ENCODE data around the gene SFSWAP. TPM values are rescaled to one million over a fixed set of nuclear protein-coding genes. Genes with fewer than 3 reads are reported as not detected.

The SFSWAP gene
- total and polyA plus RNA-seq, 2 experiments from 2014 or later, result 21.4 to 25.1 TPM

DNA sequence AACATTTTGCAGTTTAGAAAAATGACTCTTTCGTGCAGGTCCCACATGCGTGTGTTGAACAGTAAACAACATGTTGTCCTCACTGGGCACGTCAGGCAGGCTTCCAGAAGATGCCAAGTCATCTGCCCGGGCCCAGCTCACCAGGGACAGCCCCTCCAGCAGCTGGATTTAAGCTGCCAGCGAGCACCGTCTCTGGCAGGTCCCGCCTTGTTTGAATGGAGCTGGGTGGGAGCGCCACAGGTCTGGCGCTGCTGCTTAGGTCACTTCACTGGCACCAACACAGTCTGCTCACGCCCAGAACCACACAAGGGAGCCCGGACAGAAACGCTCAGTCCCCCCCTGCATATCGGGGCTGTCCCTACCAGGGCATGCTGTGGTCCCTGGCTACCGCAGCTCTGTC is 84.2 kb downstream of the SFSWAP start:
- no peaks in the 10 kb centered on the region for H3K36me3 ChIP-seq (replicated peaks; ENCODE audit: insufficient read depth, low read depth)
- no peaks in the 10 kb centered on the region for H3K27me3 ChIP-seq
- TF ChIP-seq EZH2phosphoT487 (IDR thresholded peaks at IDR 0.05; ENCODE audit: low read depth, severe bottlenecking, unreplicated experiment) (no peak), EZH2 (IDR thresholded peaks at IDR 0.05; ENCODE audit: borderline replicate concordance) (no peak)
- TF ChIP-seq, protein P1, sequence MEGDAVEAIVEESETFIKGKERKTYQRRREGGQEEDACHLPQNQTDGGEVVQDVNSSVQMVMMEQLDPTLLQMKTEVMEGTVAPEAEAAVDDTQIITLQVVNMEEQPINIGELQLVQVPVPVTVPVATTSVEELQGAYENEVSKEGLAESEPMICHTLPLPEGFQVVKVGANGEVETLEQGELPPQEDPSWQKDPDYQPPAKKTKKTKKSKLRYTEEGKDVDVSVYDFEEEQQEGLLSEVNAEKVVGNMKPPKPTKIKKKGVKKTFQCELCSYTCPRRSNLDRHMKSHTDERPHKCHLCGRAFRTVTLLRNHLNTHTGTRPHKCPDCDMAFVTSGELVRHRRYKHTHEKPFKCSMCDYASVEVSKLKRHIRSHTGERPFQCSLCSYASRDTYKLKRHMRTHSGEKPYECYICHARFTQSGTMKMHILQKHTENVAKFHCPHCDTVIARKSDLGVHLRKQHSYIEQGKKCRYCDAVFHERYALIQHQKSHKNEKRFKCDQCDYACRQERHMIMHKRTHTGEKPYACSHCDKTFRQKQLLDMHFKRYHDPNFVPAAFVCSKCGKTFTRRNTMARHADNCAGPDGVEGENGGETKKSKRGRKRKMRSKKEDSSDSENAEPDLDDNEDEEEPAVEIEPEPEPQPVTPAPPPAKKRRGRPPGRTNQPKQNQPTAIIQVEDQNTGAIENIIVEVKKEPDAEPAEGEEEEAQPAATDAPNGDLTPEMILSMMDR (IDR thresholded peaks at IDR 0.05; ENCODE audit: poor library complexity), result no peak
- no peaks in the 10 kb centered on the region for H3K9me2 ChIP-seq (replicated peaks; ENCODE audit: insufficient read depth)
- no peak overlapping the region for H3K27ac ChIP-seq
- no peak for DNase-seq (ENCODE audit: low spot score)
- H3K79me2 ChIP-seq, result no peaks in the 10 kb centered on the region
- H3K4me3 ChIP-seq, result no peak overlapping the region
- H3K4me2 ChIP-seq, result no peak overlapping the region
- no peak overlapping the region for H2AFZ ChIP-seq
- no peaks in the 10 kb centered on the region for H3K4me1 ChIP-seq (ENCODE audit: insufficient read depth)
- H3K9me3 ChIP-seq (ENCODE audit: low read depth), result no peaks in the 10 kb centered on the region
- 94% methylated on average over 14 of the region's 14 CpGs for WGBS (ENCODE audit: low lambda C conversion rate, missing lambda C conversion rate)
- no peaks in the 10 kb centered on the region for H4K20me1 ChIP-seq (ENCODE audit: insufficient read depth, poor library complexity, severe bottlenecking)

DNA sequence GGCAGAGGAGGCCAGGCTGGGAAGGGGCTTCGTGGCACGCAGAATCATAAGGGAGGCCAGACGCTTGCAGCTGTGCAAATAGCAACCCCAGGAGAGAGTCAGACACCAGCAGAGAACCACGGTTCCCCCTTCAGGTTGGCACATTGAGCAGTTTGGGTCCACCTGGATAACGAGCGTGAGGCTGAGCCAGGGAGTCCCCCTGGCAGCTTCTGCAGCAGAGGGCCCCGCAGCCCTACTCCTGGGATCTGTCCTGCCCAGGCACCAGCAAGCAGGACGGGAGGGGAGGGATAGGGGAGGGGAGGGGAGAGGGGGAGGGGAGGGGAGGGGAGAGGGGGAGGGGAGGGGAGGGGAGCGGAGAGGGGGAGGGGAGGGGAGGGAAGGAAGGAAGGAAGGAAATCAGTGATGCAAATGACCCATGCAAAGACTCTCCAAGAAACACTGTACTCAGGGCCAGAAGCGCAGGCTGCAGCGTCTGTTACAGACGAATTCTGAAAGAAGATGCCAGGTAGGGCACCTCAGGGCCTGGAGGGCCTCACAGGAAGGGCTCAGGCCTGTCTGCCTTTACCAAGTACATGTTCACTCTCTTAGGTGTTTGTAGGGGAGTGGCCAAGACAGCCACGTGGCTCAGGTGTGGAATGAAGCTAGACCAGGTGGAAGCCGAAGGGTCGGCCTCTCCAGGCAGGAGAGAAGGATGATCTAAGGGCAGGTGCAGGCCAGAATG is 85.0 kb downstream of the SFSWAP start:
- TF ChIP-seq EZH2 (IDR thresholded peaks at IDR 0.05; ENCODE audit: borderline replicate concordance) (no peak), EZH2phosphoT487 (IDR thresholded peaks at IDR 0.05; ENCODE audit: low read depth, severe bottlenecking, unreplicated experiment) (no peak)
- TF ChIP-seq, protein P1 (IDR thresholded peaks at IDR 0.05; ENCODE audit: poor library complexity), result no peak
- no peaks in the 10 kb centered on the region for H3K9me2 ChIP-seq (replicated peaks; ENCODE audit: insufficient read depth)
- H3K36me3 ChIP-seq (replicated peaks; ENCODE audit: insufficient read depth, low read depth), result no peaks in the 10 kb centered on the region
- H4K20me1 ChIP-seq (ENCODE audit: insufficient read depth, poor library complexity, severe bottlenecking), result no peaks in the 10 kb centered on the region
- H3K79me2 ChIP-seq, result no peaks in the 10 kb centered on the region
- no peak overlapping the region for H2AFZ ChIP-seq
- WGBS (ENCODE audit: low lambda C conversion rate, missing lambda C conversion rate), result 65% methylated on average over 14 of the region's 15 CpGs
- H3K27me3 ChIP-seq, result no peaks in the 10 kb centered on the region
- H3K27ac ChIP-seq, result no peak overlapping the region
- no peak overlapping the region for H3K4me3 ChIP-seq
- H3K4me2 ChIP-seq, result no peak overlapping the region
- H3K4me1 ChIP-seq (ENCODE audit: insufficient read depth), result no peaks in the 10 kb centered on the region
- peak; percentile 36 for DNase-seq (ENCODE audit: low spot score)
- no peaks in the 10 kb centered on the region for H3K9me3 ChIP-seq (ENCODE audit: low read depth)

DNA sequence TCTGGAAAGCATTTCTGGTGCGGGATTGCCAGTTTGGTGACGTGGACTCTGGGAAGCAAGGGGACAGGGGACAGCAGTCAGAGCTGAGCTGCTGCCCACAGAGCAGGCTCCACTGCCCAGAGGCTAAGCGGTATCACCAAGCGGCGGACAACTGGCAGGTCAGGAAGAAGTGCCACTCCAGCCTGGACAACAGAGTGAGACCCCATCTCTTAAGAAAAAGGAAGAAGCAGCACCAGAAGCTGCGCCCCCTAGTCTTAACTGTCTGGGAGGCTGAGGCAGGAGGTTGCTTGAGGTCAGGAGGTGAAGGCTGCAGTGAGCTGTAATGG is 85.5 kb downstream of the SFSWAP start:
- H3K36me3 ChIP-seq (replicated peaks; ENCODE audit: insufficient read depth, low read depth), result no peaks in the 10 kb centered on the region
- no peaks in the 10 kb centered on the region for H3K9me3 ChIP-seq (ENCODE audit: low read depth)
- WGBS (ENCODE audit: low lambda C conversion rate, missing lambda C conversion rate), result 88% methylated on average over 6 of the region's 6 CpGs
- no peaks in the 10 kb centered on the region for H3K79me2 ChIP-seq
- H3K4me2 ChIP-seq, result no peak overlapping the region
- no peak overlapping the region for H3K4me3 ChIP-seq
- DNase-seq (ENCODE audit: low spot score), result no peak
- H3K4me1 ChIP-seq (ENCODE audit: insufficient read depth), result no peaks in the 10 kb centered on the region
- no peaks in the 10 kb centered on the region for H3K9me2 ChIP-seq (replicated peaks; ENCODE audit: insufficient read depth)
- no peak for TF ChIP-seq EZH2 (IDR thresholded peaks at IDR 0.05; ENCODE audit: borderline replicate concordance)
- TF ChIP-seq EZH2phosphoT487 (IDR thresholded peaks at IDR 0.05; ENCODE audit: low read depth, severe bottlenecking, unreplicated experiment), result no peak
- TF ChIP-seq, protein P1 (IDR thresholded peaks at IDR 0.05; ENCODE audit: poor library complexity), result no peak
- no peak overlapping the region for H2AFZ ChIP-seq
- no peak overlapping the region for H3K27ac ChIP-seq
- H4K20me1 ChIP-seq (ENCODE audit: insufficient read depth, poor library complexity, severe bottlenecking), result no peaks in the 10 kb centered on the region
- H3K27me3 ChIP-seq, result no peaks in the 10 kb centered on the region

Data from hepatocyte (in vitro differentiated cells).